ENCODE results near the gene TRAPPC12.

The TRAPPC12 gene

GRCh38 chr2:3516831-3517230 lies 137.3 kb downstream of the TRAPPC12 start:
- Mint-ChIP-seq H3K4me1 (peaks cover 44% of the 10 kb centered on the region), H3K27ac (no peak overlapping the region), H3K9me3 (peaks cover 6% of the 10 kb centered on the region), H3K27me3 (no peaks in the 10 kb centered on the region), H3K4me3 (no peak overlapping the region), H3K36me3 (peaks cover 37% of the 10 kb centered on the region)
- no peak for ATAC-seq

DNA sequence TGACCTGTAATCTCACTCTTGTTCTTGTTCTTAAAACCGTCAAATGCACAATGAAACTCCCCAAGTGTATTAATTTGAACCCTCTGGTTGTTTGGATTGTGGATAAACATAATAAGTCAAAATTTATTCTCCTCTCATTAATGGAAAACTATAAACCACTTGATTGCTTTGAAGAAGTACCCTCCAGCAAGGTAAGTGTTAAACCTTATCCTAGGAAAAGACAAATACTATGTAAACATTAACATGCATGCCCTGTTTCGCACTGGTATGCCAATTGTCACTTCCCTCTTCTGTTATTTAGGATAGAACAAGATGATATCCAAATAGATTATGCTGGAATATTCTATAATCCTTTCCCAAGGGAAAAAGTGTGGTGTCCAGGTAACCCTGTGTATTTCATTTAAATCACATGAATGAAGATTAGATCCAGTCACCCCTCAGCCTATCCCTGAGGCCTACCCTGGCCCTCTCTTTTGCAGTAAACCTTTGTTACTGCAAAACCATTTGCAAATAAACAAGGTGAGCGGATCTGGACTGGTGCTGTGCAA lies 138.5 kb downstream of the TRAPPC12 start:
- no peak for ATAC-seq
- Mint-ChIP-seq H3K4me1 (peaks cover 46% of the 10 kb centered on the region), H3K4me3 (peak overlapping the region; percentile 92), H3K27me3 (no peaks in the 10 kb centered on the region), H3K9me3 (peaks cover 6% of the 10 kb centered on the region), H3K27ac (peak overlapping the region; percentile 86), H3K36me3 (peaks cover 25% of the 10 kb centered on the region)

GRCh38 chr2:3518496-3519254 lies 139.2 kb downstream of the TRAPPC12 start:
- Mint-ChIP-seq H3K27me3 (no peaks in the 10 kb centered on the region), H3K9me3 (peaks cover 6% of the 10 kb centered on the region), H3K4me1 (peaks cover 46% of the 10 kb centered on the region), H3K36me3 (peaks cover 19% of the 10 kb centered on the region), H3K27ac (peak overlapping the region; percentile 86), H3K4me3 (peak overlapping the region; percentile 92)
- ATAC-seq = peak; percentile 90

GRCh38 chr2:3519255-3520205 lies 140.0 kb downstream of the TRAPPC12 start, which contains the start of gene ADI1:
Gene ADI1, minus strand, starts transcription at chr2:3519531. Its CDS starts 44 bp downstream, at chr2:3519487.
- peak within 1 kb of the TSS; percentile 92 for H3K4me3 Mint-ChIP-seq
- peaks cover 6% of the 10 kb centered on the region for H3K9me3 Mint-ChIP-seq
- H3K27me3 Mint-ChIP-seq = no peaks in the 10 kb centered on the region
- peak; percentile 88 for ATAC-seq
- H3K36me3 Mint-ChIP-seq = peaks cover 10% of the 10 kb centered on the region
- H3K4me1 Mint-ChIP-seq = peaks cover 39% of the 10 kb centered on the region
- H3K27ac Mint-ChIP-seq = peak within 1 kb of the TSS; percentile 86

GRCh38 chr2:3520591-3520990 lies 141.1 kb downstream of the TRAPPC12 start:
- Mint-ChIP-seq H3K4me1 (peaks cover 37% of the 10 kb centered on the region), H3K27ac (peak overlapping the region; percentile 86), H3K27me3 (no peaks in the 10 kb centered on the region), H3K36me3 (peaks cover 4% of the 10 kb centered on the region), H3K4me3 (peak overlapping the region; percentile 92), H3K9me3 (peaks cover 3% of the 10 kb centered on the region)
- ATAC-seq = no peak

DNA sequence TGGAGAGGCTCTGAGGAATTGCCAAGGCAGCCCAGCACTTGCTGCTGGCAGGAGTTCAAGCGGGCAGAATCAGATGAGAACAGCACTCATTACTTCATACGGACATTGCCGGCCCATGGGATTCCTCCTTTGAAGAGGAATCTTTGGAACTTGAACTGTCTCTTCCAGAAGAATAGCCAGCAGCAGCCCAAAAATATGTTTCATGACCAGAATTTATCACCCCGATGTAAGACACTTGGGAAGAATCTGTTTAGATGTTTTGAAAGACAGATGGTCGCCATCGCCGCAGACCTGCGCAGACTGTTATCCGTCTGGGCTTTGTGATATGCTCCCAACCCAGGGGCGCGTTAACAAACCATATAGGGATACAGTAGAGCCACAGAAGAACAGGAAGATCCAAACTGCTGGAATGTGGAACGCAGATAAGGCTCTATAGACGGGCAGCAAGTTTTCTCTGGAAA lies 143.5 kb downstream of the TRAPPC12 start:
- Mint-ChIP-seq H3K4me3 (no peak overlapping the region), H3K36me3 (no peaks in the 10 kb centered on the region), H3K4me1 (peaks cover 26% of the 10 kb centered on the region), H3K27ac (no peak overlapping the region), H3K9me3 (no peaks in the 10 kb centered on the region), H3K27me3 (no peaks in the 10 kb centered on the region)
- ATAC-seq = no peak

GRCh38 chr2:3523551-3524041 lies 144.1 kb downstream of the TRAPPC12 start:
- no peak overlapping the region for H3K27ac Mint-ChIP-seq
- no peak overlapping the region for H3K4me3 Mint-ChIP-seq
- ATAC-seq = no peak
- no peaks in the 10 kb centered on the region for H3K27me3 Mint-ChIP-seq
- no peaks in the 10 kb centered on the region for H3K36me3 Mint-ChIP-seq
- H3K4me1 Mint-ChIP-seq = peaks cover 24% of the 10 kb centered on the region
- H3K9me3 Mint-ChIP-seq = no peaks in the 10 kb centered on the region

DNA sequence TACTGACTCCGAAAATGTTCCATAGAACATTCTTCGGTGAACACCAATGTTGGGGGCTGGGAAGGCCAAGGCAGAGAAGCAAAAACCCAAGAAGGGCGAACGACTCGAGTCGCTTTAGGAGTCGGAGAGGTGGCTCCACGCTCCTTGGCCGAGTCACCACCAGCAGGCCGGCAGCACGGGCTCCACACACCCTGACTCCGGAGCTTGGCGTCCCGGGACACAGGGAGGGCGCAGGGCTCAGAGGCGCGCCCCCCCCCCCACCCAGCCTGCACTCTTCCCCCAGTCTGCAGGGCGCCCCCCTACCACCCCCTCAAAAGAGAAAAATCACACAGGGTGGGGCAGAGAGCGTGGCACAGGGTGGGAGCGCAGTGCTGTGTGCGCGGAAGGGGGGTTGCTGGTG lies 147.4 kb downstream of the TRAPPC12 start:
- no peak overlapping the region for H3K4me3 Mint-ChIP-seq
- H3K36me3 Mint-ChIP-seq = no peaks in the 10 kb centered on the region
- no peaks in the 10 kb centered on the region for H3K9me3 Mint-ChIP-seq
- no peak for ATAC-seq
- peaks cover 1% of the 10 kb centered on the region for H3K4me1 Mint-ChIP-seq
- H3K27me3 Mint-ChIP-seq = no peaks in the 10 kb centered on the region
- no peak overlapping the region for H3K27ac Mint-ChIP-seq

DNA sequence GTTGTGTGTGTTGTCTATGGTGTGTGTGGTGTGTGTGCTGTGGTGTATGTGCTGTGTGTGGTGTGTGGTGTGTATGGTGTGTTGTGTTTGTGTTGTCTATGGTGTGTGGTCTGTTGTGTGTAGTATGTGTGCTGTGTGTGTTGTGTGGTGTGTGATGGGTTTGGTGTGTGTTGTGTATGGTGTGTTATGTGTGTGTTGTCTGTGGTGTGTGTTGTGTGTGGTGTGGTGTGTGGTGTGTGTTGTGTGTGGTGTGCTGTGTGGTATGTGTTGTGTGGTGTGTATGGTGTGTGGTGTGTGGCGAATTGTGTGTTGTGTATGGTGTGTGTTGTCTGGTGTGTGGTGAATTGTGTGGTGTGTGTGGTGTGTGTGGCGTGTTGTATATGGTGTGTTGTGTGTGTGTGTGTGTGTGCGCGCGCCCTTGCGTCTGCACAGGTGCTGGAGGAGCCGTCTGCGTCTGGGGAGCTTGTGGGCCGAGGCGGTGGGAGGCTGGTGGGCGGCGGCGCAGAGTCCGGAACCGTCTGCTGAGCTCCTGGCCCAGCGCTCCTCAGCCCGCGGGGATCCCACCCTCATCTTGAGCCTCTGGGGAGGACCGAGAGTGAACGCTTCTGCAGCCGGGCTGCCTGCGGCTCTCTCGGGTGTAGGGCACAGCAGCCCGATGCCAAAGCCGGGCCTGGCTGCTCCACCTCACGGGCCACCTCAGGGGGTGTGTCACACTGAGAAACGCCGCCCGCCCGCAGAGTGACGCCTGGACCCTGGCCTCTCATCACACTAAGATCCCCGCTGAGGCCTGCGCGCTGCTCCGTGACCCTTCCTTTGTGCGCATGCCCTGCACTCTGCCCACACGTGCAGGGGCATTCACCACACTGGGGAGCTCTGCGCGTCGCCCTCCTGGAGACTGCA lies 148.6 kb downstream of the TRAPPC12 start:
- no peak overlapping the region for H3K4me3 Mint-ChIP-seq
- no peaks in the 10 kb centered on the region for H3K9me3 Mint-ChIP-seq
- H3K27ac Mint-ChIP-seq = no peak overlapping the region
- no peak for ATAC-seq
- no peaks in the 10 kb centered on the region for H3K4me1 Mint-ChIP-seq
- no peaks in the 10 kb centered on the region for H3K27me3 Mint-ChIP-seq
- H3K36me3 Mint-ChIP-seq = peaks cover 4% of the 10 kb centered on the region

All from stimulated activated memory B cell treated with anti-CD40 and anti-IgM and Interleukin-4, amounts not matched to agents 10 μg/mL and 1 μg/mL and 100 μg/mL, for 72 hours (primary cell).